ENCODE data around the gene STX5.
A peak's percentile ranks its signal among the peaks of the same experiment; 100 is the strongest.
"Not testable (repeated sequence)": the region's sequence is repeated elsewhere in the genome, so short reads cannot be mapped to it uniquely, and the experiment has no call there.

Gene STX5

GRCh38 chr11:62831520-62832335, at the start of gene STX5:
Gene STX5 (minus strand): TSS chr11:62832051. CDS start chr11:62831243, 808 bp downstream.
- DNase-seq: peak; percentile 100
- intact Hi-C loops (cut with DNase I): loop anchor here (5.0 to 10.0 kb wide), 2 partner anchors 39 to 107 kb away; partner anchors contain the start of genes HNRNPUL2, TMEM223 and TTC9C

GRCh38 chr11:62880803-62881578, 49.1 kb upstream of the STX5 start, which contains the start of gene SLC3A2:
Gene SLC3A2 (plus strand): TSS chr11:62880896. CDS start chr11:62881024, 128 bp downstream.
- intact Hi-C loops (cut with DNase I): loop anchor here (5.0 kb wide), 1 partner anchor 94 kb away; the partner anchor contains the start of gene TMEM179B
- peak; percentile 73 to 97 (median 84) for DNase-seq

GRCh38 chr11:62880231-62880802, 48.5 kb upstream of the STX5 start:
- intact Hi-C loops (cut with DNase I): loop anchor here (5.0 kb wide), 1 partner anchor 93 kb away; the partner anchor contains the start of gene TMEM179B
- DNase-seq: peak in 4 of 10 donors; percentile 22 to 82 (median 76)

- peak in 4 of 10 donors; percentile 18 to 48 (median 23) for DNase-seq
- intact Hi-C loops (cut with DNase I): no loop called here
Observed at GRCh38 chr11:62879235-62879978, 47.6 kb upstream of the STX5 start.

GRCh38 chr11:62876712-62877111, 44.9 kb upstream of the STX5 start:
- intact Hi-C loops (cut with DNase I): no loop called here
- DNase-seq: peak in 1 of 10 donors; percentile 29

GRCh38 chr11:62875698-62876478, 44.0 kb upstream of the STX5 start:
- intact Hi-C loops (cut with DNase I): no loop called here
- DNase-seq: peak in 2 of 10 donors; percentile 16 to 54

GRCh38 chr11:62874851-62875250, 43.0 kb upstream of the STX5 start:
- peak in 1 of 10 donors; percentile 3 for DNase-seq
- intact Hi-C loops (cut with DNase I): no loop called here

GRCh38 chr11:62865635-62866034, 33.8 kb upstream of the STX5 start:
- intact Hi-C loops (cut with DNase I): no loop called here
- DNase-seq: no peak

GRCh38 chr11:62863687-62864335, 32.0 kb upstream of the STX5 start:
- intact Hi-C loops (cut with DNase I): loop anchor here (5.0 kb wide), 1 partner anchor 132 kb away; no protein-coding TSS in a partner anchor
- DNase-seq: no peak

GRCh38 chr11:62861564-62862192, 29.8 kb upstream of the STX5 start:
- DNase-seq: peak in 2 of 10 donors; percentile 7 to 28
- intact Hi-C loops (cut with DNase I): loop anchor here (1.0 to 5.0 kb wide), 2 partner anchors 75 to 129 kb away; no protein-coding TSS in a partner anchor

GRCh38 chr11:62860835-62861563, 29.1 kb upstream of the STX5 start:
- peak in 1 of 10 donors; percentile 46 for DNase-seq
- intact Hi-C loops (cut with DNase I): loop anchor here (5.0 kb wide), 1 partner anchor 129 kb away; no protein-coding TSS in a partner anchor

- intact Hi-C loops (cut with DNase I); DNase-seq: not testable (repeated sequence)
Observed at GRCh38 chr11:62859281-62859703, 27.4 kb upstream of the STX5 start.

GRCh38 chr11:62858201-62858600, 26.4 kb upstream of the STX5 start:
- peak in 1 of 10 donors; percentile 51 for DNase-seq
- intact Hi-C loops (cut with DNase I): no loop called here

GRCh38 chr11:62857541-62857982, 25.7 kb upstream of the STX5 start:
- DNase-seq: no peak
- intact Hi-C loops (cut with DNase I): no loop called here

- peak in 1 of 10 donors; percentile 35 for DNase-seq
- intact Hi-C loops (cut with DNase I): loop anchor here (1.0 kb wide), 1 partner anchor 17 kb away; the partner anchor contains the start of gene WDR74
Observed at GRCh38 chr11:62856333-62856895, 24.6 kb upstream of the STX5 start.

- peak; percentile 90 to 99 (median 95) for DNase-seq
- intact Hi-C loops (cut with DNase I): loop anchor here (1.0 kb wide), 2 partner anchors 13 to 16 kb away; partner anchors contain the start of gene WDR74
Observed at GRCh38 chr11:62855571-62856332, 23.9 kb upstream of the STX5 start.
